Upper lobe of left lung (tissue), 4 donors: ENCODE results near the gene HECTD4.

Experiments
- POLR2A ChIP-seq, 4 donors: fragments of 450-650 bp; IDR thresholded peaks; one replicate each; pipeline ENCODE4 v1.5.1; 2016 to 2017; ENCODE audit warnings: antibody characterized with exemption in 4 of 4, mild to moderate bottlenecking in 2 of 4
- TF ChIP-seq, protein P1 (sequence below), 6 experiments: fragments of 450-650 bp in 4 of 6; fragments of 200-600 bp in 2 of 6; sonication (generic) in 2 of 6; IDR thresholded peaks; one replicate each; pipeline ENCODE4 v1.5.1; 2016 to 2019; ENCODE audit warnings: antibody characterized with exemption in 6 of 6

DNA sequence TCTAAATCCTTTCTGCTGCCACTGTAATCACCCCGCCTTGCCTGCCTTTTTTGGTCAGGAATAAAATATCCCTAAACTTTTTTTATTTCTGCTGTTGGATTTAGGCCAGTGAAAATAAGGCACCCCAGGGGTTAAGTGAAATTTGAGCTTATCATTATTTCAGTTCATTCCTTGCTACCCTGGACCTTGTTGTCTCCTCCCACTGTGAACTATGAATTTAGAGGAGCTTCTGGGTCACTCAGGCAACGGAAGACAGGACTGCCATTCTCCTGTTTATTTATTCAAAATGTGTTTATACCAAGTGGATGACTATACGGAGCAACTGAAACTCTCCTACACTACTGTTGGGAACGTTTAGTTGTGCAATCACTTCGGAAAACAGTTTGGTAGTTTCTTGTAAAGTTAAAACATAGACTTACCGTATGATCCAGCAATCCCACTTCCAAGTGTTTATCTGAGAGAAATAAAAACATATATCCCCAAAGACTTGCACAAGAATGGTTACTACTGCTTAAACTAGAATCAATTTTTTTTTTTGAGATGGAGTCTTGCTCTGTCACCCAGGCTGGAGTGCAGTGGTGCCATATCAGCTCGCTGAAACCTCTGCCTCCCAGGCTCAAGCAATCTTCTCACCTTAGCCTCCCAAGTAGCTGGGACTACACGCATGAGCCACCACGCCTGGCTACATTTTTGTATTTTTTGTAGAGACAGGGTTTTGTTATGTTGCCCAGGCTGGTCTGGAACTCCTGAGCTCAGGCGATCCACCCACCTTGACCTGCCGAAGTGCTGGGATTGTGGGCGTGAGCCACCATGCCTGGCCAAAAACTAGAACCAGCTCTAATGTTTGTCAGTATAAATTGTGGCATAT lies 259.2 kb downstream of the HECTD4 start:
- no peak for TF ChIP-seq POLR2A (IDR thresholded peaks at IDR 0.05)
- TF ChIP-seq, protein P1, sequence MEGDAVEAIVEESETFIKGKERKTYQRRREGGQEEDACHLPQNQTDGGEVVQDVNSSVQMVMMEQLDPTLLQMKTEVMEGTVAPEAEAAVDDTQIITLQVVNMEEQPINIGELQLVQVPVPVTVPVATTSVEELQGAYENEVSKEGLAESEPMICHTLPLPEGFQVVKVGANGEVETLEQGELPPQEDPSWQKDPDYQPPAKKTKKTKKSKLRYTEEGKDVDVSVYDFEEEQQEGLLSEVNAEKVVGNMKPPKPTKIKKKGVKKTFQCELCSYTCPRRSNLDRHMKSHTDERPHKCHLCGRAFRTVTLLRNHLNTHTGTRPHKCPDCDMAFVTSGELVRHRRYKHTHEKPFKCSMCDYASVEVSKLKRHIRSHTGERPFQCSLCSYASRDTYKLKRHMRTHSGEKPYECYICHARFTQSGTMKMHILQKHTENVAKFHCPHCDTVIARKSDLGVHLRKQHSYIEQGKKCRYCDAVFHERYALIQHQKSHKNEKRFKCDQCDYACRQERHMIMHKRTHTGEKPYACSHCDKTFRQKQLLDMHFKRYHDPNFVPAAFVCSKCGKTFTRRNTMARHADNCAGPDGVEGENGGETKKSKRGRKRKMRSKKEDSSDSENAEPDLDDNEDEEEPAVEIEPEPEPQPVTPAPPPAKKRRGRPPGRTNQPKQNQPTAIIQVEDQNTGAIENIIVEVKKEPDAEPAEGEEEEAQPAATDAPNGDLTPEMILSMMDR (IDR thresholded peaks at IDR 0.05), result no peak
